Hair follicular keratinocyte (primary cell): ENCODE measurements around the gene PAGE3. TPM values are rescaled to one million over a fixed set of nuclear protein-coding genes. Genes with fewer than 3 reads are reported as not detected.

Source experiments
- total RNA-seq: library from RNA; depleted of rRNA; stranded (reverse); fragments of >200 nt; gene quantifications from 2 replicates; pipeline ENCODE4 v1.2.3, GENCODE V29; 2015

Gene PAGE3
- not detected in 2 replicates for total RNA-seq

DNA sequence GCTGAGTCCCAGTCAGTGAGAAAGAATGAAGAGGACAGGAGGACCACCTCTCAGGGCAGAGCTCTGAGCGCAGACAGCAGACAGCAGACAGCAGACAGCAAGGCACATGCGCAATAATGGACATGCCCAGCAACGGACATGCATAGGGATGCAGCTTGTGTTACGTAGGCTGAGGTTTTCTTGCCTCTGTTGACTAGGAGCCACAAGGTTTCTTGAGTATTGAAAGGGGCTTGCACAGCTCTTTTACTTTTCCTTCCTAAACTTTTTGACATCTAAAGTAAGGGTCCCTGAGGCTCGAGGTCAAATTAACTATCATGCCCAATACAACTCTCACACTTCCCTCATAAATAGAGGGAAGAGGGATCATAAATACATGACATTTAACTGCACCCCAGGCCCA, at the start of gene PAGE3:
TSS of gene PAGE3 (minus strand) at position 101 of the 400 bp plus-strand sequence. CDS start 1,013 bp downstream, outside the sequence.

GRCh38 chrX:55220119-55220794, 44.5 kb downstream of the PAGE3 start, which contains the start of gene PAGE5:
Gene PAGE5, plus strand, starts transcription at chrX:55220346. Its CDS starts 1,037 bp downstream, at chrX:55221383.

Other genes starting within 250 kb of the PAGE3 start
- gene ALAS2, start 233.9 kb downstream of the PAGE3 start, total RNA-seq = not detected in 2 replicates
- gene PAGE2B, start 189.9 kb downstream of the PAGE3 start, total RNA-seq = not detected in 2 replicates
- not detected in 2 replicates for gene PAGE2, start 175.9 kb downstream of the PAGE3 start, total RNA-seq
- gene PAGE5, start 44.6 kb downstream of the PAGE3 start, total RNA-seq = not detected in 2 replicates
- 3.8 and 6.0 TPM in 2 replicates for gene MAGEH1, start 187.2 kb upstream of the PAGE3 start, total RNA-seq
- gene USP51, start 224.9 kb upstream of the PAGE3 start, total RNA-seq = 0.38 and 0.39 TPM in 2 replicates